ENCODE measurements around the gene PHLDA2. TPM values are rescaled to one million over a fixed set of nuclear protein-coding genes. Genes with fewer than 3 reads are reported as not detected.

The PHLDA2 gene
- total and polyA plus RNA-seq, 2 experiments from 2014 or later, result 3.8 to 16.5 TPM

DNA sequence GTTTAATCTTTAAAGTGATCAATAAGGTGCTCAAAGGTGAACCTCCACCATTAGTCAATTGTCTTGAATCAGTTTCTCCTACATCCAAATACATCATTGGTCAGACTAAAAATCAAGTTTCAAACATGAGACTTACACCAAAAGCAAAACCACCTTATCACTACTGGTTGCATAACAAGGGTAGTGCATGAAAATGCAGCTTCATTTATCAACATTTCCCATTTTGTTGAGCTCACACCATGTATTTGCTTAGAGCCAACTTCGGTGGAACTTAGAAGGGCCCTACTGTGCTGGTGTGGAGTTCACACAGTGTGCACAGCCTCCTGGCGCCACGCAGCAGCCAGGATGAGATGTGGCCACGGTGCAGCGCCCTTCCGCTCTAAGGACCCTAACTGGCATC, 23.1 kb upstream of the PHLDA2 start:
- H3K4me1 ChIP-seq (ENCODE audit: insufficient read depth), result peaks cover 9% of the 10 kb centered on the region
- DNase-seq (ENCODE audit: low spot score), result no peak
- no peak for ATAC-seq
- Mint-ChIP-seq H3K27ac (no peak overlapping the region), H3K4me3 (no peak overlapping the region), H3K4me1 (peaks cover 18% of the 10 kb centered on the region), H3K36me3 (ENCODE audit: low read depth) (peaks cover 99% of the 10 kb centered on the region), H3K9me3 (no peaks in the 10 kb centered on the region), H3K27me3 (ENCODE audit: insufficient read depth, low read depth, poor library complexity) (no peaks in the 10 kb centered on the region)
- no peak overlapping the region for H3K27ac ChIP-seq (ENCODE audit: low read depth)
- peaks cover 28% of the 10 kb centered on the region for H3F3A ChIP-seq (replicated peaks; ENCODE audit: low read depth)
- no peaks in the 10 kb centered on the region for H3K27me3 ChIP-seq (ENCODE audit: insufficient read depth)
- no peak overlapping the region for H2AFZ ChIP-seq
- H3K9me2 ChIP-seq (ENCODE audit: insufficient read depth), result no peaks in the 10 kb centered on the region
- H3K4me2 ChIP-seq, result no peak overlapping the region
- H3K36me3 ChIP-seq (ENCODE audit: insufficient read depth), result peaks cover 68% of the 10 kb centered on the region
- no peak overlapping the region for H3K4me3 ChIP-seq
- TF ChIP-seq NANOG (IDR thresholded peaks at IDR 0.05; ENCODE audit: borderline replicate concordance) (no peak), POLR2AphosphoS5 (IDR thresholded peaks at IDR 0.05; ENCODE audit: low read depth) (no peak), EZH2phosphoT487 (IDR thresholded peaks at IDR 0.05; ENCODE audit: unreplicated experiment) (no peak)
- TF ChIP-seq, protein P1, sequence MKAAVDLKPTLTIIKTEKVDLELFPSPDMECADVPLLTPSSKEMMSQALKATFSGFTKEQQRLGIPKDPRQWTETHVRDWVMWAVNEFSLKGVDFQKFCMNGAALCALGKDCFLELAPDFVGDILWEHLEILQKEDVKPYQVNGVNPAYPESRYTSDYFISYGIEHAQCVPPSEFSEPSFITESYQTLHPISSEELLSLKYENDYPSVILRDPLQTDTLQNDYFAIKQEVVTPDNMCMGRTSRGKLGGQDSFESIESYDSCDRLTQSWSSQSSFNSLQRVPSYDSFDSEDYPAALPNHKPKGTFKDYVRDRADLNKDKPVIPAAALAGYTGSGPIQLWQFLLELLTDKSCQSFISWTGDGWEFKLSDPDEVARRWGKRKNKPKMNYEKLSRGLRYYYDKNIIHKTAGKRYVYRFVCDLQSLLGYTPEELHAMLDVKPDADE (IDR thresholded peaks at IDR 0.05), result no peak
- TF ChIP-seq, protein P2, sequence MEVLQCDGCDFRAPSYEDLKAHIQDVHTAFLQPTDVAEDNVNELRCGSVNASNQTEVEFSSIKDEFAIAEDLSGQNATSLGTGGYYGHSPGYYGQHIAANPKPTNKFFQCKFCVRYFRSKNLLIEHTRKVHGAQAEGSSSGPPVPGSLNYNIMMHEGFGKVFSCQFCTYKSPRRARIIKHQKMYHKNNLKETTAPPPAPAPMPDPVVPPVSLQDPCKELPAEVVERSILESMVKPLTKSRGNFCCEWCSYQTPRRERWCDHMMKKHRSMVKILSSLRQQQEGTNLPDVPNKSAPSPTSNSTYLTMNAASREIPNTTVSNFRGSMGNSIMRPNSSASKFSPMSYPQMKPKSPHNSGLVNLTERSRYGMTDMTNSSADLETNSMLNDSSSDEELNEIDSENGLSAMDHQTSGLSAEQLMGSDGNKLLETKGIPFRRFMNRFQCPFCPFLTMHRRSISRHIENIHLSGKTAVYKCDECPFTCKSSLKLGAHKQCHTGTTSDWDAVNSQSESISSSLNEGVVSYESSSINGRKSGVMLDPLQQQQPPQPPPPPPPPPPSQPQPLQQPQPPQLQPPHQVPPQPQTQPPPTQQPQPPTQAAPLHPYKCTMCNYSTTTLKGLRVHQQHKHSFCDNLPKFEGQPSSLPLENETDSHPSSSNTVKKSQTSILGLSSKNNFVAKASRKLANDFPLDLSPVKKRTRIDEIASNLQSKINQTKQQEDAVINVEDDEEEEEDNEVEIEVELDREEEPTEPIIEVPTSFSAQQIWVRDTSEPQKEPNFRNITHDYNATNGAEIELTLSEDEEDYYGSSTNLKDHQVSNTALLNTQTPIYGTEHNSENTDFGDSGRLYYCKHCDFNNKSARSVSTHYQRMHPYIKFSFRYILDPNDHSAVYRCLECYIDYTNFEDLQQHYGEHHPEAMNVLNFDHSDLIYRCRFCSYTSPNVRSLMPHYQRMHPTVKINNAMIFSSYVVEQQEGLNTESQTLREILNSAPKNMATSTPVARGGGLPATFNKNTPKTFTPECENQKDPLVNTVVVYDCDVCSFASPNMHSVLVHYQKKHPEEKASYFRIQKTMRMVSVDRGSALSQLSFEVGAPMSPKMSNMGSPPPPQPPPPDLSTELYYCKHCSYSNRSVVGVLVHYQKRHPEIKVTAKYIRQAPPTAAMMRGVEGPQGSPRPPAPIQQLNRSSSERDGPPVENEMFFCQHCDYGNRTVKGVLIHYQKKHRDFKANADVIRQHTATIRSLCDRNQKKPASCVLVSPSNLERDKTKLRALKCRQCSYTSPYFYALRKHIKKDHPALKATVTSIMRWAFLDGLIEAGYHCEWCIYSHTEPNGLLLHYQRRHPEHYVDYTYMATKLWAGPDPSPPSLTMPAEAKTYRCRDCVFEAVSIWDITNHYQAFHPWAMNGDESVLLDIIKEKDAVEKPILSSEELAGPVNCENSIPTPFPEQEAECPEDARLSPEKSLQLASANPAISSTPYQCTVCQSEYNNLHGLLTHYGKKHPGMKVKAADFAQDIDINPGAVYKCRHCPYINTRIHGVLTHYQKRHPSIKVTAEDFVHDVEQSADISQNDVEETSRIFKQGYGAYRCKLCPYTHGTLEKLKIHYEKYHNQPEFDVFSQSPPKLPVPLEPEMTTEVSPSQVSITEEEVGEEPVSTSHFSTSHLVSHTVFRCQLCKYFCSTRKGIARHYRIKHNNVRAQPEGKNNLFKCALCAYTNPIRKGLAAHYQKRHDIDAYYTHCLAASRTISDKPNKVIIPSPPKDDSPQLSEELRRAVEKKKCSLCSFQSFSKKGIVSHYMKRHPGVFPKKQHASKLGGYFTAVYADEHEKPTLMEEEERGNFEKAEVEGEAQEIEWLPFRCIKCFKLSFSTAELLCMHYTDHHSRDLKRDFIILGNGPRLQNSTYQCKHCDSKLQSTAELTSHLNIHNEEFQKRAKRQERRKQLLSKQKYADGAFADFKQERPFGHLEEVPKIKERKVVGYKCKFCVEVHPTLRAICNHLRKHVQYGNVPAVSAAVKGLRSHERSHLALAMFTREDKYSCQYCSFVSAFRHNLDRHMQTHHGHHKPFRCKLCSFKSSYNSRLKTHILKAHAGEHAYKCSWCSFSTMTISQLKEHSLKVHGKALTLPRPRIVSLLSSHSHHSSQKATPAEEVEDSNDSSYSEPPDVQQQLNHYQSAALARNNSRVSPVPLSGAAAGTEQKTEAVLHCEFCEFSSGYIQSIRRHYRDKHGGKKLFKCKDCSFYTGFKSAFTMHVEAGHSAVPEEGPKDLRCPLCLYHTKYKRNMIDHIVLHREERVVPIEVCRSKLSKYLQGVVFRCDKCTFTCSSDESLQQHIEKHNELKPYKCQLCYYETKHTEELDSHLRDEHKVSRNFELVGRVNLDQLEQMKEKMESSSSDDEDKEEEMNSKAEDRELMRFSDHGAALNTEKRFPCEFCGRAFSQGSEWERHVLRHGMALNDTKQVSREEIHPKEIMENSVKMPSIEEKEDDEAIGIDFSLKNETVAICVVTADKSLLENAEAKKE (CRISPR knock-in tag; IDR thresholded peaks at IDR 0.05), result no peak
- peaks cover 45% of the 10 kb centered on the region for H4K20me1 ChIP-seq (replicated peaks; ENCODE audit: insufficient read depth)
- peaks cover 6% of the 10 kb centered on the region; the same call in 1 of the 2 replicates for H3K79me2 ChIP-seq (replicated peaks; ENCODE audit: insufficient read depth)
